GM19240 (cell line): ENCODE data around the gene EPN2.

Experiments used
- DNase-seq: peaks from one replicate; pipeline ENCODE4 v3.0.0; 2011; ENCODE audit warnings: low spot score; ENCODE audit not compliant: insufficient read length

Gene EPN2

DNA sequence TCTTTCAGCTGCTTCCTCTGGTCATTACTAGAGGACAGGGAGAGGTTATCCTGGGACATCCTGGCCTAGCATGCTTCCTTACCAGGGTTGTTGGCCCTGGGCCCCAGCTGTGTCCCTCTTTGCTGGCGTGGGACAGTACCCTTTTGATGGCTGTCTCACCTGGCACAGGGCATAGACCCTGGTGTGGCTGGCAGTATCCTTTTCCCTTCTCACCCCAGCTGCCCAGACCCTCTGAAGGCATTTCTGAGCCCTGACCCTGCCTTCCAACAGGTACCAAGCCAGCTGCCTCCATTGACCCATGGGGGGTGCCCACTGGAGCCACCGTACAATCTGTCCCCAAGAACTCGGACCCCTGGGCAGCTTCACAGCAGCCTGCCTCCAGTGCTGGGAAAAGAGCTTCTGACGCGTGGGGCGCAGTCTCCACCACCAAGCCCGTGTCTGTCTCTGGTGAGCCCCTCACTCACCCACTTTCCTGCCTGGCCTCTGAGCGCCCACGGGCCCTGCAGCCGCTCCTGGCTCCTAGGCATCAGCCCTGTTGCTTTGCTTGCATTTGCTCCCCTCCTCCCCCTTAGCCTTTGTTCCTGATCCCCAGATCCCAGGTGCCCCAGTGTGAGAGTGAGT is 91.4 kb downstream of the EPN2 start:
- no peak for DNase-seq

DNA sequence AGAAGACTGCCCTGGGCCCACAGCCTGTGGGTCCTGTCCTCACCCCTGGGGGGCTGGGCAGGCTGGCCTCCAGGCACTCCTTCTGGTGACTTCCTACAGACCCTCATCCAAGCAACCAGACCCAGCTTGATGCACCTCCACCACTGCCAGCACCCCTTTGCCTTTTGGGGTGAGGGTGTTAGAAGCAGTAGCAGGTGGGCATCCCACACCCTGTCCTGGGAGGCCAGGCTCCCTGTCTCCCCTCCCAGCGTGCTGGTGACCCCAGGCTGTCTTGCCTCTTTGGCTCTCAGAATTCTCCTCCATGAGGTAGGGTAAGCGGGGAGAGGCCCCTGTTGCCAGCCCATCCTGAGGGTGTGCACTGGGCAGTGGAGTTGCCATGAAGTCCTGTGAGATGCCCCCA is 92.0 kb downstream of the EPN2 start:
- DNase-seq: no peak

DNA sequence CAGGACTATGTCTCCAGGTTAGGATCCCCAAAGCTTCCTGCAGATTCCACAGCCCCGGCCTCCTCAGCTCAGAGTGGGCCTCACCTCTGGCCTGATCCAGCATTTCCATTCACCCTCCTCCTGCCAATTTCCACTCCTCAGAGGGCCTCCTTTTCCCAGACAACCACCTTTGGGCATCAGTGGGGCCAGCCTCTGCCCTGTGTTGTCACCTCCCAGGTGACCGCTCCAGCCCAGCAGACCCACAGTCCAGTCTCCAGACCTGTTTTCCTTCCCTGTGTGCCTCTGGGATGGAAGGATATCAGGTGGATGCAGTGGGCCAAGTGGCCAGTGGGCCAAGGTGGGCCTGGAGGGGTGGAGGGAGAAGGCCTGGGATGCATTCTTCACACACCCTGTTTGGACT is 92.7 kb downstream of the EPN2 start:
- DNase-seq: no peak

DNA sequence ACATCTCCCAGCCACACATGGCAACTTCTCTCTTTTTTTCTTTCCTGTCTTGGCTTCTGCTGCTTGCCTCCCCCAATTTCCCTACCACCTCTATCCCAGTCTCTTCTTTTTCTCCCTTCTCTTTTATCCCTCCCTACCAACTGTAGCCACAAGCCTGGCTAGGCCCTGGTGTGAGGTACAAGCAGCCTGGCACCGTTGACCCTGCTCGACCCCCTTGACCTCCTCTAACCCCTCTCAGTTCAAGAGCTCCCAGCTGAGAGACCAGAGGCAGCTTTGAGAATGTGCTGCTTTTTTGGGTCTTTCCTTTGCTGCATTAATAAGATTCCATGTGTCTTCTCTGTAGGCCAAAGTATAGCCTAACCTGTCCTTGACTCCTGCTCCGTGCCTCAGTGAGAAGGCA is 93.1 kb downstream of the EPN2 start:
- DNase-seq: no peak

DNA sequence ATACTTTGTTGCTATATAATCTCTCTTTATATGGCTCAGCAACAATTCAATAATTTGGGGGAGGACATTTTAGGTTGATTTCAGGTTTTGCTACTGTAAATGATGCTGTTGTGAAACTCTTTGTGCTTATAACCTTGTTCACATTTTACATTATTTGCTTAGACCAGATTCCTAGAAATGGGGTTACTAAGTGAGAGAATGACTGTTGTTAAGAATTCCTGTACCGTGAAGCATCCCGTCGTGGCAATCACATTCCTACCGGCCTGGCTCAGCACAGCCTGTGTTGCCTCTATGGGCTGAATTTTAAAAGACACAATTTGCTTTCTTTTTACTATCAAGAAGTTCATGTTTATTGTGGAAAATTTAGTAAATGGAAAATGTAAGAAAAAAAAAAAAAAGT is 94.0 kb downstream of the EPN2 start:
- no peak for DNase-seq

DNA sequence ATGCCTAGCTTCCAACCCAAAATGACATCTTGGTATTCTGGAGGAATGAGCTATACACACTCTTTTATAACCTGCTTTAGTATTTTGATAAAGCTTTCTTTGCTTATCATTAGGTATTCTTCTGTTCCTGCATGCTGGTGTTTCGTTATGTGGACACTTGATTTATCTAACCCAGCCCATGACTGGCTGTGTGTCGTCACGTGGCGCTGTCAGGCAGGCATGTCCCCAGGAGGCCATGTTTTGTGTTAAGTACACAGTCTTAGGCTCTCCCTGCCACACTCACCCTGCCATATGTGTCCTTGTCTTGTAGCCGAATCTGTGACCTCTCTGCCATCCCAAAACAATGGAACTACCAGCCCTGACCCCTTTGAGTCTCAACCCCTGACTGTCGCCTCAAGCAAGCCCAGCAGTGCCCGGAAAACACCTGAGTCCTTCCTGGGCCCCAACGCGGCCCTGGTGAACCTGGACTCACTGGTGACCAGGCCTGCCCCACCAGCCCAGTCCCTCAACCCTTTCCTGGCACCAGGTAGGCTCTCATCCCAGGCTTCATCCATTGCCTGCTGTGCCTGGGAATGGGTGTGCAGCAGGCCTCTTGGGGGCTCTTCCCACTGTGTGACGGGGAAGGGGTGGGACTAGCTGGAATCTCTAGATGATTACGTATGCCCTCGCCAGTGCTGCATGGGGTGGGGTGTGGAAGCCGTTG is 94.5 kb downstream of the EPN2 start:
- no peak for DNase-seq

DNA sequence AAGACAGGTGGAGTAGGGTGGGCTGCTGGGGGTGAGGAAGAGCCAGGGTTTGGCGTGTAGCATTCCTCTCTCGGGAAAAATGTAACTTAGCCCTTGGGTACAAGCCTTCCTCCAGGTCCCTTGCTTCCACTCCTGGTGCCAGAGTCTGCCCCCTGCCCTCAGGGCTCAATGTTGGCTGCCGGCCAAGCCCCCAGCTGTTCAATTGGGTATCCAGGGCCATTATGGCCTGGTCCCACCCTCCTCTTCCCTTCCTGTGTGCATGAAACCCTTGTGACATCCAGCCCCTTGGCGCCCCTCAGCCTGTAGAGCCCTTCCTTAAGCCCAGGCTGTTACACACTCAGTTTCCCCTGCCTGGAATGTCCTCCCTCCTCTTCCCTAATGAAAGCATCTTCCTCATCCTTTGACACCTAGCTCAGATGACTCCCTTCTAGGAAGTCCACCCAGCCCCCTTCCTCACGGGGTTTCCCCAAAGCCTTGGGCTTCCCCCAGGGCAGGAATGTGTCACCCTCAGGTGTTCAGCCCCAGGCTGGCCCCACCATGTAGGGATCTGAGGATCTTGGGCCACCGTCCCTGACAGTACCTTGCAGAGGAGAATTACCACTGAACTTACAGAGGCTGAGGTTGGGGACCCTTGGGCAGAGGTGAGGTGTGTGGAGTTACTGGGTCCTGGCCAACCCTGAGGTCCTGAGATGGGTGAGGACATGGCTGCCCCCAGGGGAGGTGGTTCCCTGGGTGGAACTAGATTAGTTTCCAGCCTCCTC is 95.4 kb downstream of the EPN2 start:
- DNase-seq: no peak

DNA sequence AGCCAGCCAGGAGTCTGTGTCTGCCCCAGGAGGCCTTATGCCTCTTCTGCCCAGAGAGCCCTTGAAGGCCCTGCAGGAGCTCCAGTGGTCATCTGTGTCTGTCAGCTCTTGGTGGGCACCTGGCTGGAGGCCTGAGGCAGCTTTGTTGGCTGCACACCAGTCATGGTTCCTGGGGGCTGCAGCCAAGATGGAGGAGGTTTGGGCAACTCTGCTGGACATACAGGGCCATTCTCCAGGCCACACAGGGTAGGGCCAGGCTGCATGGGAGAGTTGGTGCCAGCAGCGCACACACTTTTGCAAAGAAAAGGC is 95.9 kb downstream of the EPN2 start:
- DNase-seq: no peak

DNA sequence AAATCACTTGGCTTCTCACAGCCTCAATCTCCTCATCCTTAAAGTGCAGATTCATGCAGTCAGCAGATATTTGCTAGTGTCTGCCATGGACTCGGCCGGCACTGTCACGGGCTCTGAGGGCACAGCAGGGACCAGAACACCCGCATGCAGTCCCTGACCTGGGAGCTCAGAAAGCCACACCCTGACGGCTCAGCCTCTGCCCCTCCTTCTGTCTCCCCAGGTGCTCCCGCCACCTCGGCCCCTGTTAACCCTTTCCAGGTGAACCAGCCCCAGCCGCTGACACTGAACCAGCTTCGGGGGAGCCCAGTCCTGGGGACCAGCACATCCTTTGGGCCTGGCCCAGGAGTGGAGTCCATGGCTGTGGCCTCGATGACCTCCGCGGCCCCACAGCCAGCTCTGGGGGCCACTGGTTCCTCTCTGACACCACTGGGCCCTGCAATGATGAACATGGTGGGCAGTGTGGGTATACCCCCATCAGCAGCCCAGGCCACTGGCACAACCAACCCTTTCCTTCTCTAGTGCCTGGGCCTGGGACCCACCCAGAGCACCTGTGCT is 96.6 kb downstream of the EPN2 start:
- no peak for DNase-seq

DNA sequence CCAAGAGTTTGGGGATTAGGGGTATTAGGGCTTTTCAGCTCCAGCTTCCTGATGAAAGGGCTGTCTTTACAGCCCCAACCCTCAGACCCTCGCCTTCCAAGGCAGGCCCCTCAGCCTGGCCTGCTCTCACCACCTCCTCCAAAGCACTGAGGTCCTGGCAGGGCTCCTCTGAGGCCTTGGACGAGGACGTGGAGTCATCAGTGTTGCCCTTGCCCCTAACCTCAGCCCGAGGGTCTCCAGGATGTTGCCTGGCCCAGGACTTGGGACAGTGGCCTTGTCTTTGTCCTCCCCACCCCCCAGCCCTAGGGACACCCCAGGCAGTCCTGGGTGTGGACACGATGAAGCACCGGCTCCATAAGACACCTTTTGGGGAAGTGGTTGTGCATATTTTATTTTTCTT is 97.2 kb downstream of the EPN2 start:
- DNase-seq: no peak

DNA sequence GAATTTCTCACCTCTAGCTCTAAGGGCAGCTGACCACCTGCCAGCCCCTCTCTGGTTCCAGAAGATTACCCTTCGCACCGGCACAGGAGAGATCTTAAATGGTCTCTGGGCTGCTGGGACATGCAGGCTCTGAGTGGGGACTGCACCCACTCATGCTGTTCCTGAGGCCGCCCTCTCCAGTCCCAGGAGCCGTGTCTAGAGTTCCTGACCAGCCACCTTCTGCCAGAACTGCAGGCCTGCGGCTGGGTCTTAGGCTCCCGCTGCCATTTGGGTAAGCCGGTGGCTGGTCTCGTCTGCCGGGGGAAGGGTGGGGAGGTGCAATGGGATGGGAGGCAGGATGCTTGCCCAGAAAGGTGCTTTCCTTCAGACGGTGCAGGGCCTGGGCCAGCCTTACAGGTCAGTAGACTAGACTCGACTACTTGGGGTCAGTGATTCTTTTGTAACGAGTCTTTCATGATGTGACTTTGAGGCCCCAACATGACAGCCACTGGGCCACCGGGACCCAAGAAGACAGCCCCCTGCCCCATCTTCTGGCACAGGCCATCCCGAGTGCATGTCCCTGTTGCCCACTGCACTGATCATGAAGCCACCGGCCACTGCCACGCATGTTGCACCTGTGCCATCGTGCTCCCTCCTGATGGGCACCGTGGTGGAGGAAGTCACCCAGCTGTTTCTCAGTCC is 98.9 kb downstream of the EPN2 start:
- no peak for DNase-seq

DNA sequence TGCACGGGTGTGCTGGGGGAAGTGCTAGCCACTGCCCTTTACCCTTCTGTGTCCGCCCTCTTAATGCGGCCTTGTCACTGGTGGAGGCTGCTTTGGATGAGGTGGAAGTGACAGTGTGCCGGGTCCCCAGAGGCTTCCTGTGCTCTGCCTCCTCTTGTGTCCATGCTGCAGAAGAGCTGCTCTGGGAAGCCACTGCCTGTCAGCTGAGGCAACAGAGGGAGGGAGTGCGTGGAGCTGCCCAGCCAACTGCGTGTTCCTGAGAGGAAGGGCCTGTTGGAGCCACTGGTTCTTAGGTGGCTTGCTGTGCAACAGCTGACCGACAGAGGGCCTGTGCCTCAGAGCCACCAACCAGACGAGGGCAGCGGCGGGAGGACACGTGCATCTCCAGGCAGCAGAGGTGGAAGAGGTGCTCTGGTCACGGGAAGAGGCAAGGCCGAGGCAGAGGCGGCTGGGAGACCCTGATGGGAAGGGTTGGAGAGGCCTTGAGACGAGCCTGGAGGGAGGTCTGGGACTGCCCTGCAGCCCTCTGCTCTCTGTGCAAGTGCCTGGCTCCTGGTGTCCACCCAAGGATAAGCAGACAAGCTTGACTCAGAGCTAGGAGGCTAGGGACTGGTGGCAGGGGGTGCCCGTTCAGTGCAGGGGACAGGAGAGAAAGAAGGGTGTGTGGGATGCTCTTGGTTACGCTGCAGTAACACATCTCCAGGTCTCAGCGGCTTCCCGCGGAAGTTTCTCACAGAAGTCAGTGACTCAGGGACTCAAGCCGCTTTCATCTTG is 100.0 kb downstream of the EPN2 start:
- DNase-seq: no peak

DNA sequence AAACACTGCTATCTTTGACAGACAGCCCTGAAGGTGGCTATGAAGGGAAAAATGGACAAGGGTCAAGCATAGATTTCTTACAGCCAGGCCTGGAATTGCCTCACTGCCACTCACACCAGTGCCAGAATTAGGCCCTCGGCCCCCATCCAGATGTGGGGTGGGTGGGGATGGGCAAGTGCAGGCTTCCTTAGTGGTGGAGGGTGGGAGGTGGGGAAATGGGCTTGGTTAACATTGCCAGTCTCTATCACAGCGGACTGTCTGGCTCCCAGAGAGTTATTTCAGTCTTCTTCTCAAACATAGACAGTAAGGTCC is 100.5 kb downstream of the EPN2 start:
- DNase-seq: no peak

DNA sequence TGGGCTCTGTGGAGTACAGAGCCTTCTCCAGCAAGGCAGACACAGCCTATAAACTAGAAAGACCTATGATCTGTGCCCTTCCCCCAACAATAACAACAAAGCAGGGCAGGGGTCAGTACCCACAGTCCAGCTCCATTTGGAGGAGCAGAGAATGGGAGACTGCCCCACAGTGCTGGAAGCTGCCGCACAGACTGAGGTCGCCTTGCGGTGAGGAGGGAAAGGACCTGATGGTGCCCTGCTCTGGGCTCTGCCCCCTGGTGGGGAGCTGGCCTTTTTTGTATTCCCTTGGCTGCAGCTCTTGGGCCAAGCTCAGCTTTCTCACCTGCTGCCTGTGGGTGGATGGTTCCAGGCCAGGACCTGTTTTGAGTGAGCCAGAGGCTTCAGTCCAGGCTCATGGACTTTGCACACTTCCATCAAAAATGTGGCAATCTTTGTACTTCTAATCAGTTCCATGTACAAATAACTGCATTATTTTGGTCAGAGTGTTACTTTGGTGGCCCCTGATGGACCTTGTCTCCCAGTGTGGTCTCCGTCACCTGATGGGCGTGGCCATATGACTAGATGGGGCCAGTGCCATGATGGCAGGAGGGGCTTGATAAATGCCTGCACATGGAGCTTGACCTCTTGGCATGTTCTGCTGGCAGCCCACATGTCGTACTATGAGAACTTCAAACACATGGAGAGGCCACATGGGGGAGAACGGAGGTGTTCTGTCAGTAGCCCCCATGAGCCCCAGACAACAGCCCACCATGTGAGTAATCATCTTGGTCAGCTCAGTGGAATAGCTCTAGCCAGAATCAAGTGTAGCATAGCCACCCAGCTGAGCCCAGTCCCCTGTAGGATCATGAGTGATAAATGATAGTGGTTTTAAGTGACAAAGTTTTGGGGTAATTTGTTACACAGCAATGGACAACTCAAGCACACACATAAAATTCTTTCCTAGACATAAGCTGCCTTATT is 101.1 kb downstream of the EPN2 start:
- DNase-seq: peak; percentile 90

DNA sequence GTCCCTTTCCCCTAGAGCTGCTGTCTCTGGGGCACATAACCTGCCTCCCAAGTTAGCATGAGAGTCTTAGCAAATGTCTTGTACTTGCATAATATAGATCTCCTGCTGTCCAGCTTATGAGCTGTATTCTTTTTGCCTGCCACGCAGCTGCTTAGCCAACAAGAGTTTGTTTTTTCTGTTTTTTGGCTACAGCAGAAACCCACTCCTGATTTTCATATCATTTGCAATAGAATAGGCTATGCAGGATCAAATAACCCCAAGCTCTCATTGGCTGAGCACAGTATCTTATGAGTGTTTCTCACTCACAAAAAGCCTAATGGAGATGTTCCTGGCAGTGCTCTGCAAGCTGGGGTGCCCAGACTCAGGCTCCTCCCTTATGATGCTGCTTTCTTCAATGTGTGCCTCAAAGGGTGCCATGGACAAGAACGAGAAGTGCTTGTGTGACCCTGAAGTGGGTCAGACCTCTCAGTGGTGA is 102.2 kb downstream of the EPN2 start:
- DNase-seq: no peak

DNA sequence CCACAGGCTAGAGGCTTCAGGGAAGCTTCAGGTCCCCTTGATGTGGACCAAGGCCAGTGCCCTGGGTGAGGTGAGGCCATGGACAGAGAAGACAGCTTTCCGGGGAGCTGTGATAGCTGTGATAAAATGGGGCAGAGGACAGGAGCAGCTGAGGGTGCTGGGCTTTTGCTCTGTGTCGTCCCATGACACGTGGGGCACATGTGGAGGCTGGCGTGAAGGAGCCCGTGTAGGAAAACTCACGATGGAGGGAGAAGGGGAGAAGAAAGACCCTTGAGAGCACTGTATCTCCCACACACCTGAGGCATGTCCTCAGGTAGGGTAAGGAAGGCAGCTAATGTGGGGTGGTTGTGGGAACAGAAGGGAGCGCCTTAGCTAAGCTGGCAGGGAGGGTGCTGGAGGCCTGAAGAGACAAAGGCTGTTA is 104.1 kb downstream of the EPN2 start:
- DNase-seq: no peak

DNA sequence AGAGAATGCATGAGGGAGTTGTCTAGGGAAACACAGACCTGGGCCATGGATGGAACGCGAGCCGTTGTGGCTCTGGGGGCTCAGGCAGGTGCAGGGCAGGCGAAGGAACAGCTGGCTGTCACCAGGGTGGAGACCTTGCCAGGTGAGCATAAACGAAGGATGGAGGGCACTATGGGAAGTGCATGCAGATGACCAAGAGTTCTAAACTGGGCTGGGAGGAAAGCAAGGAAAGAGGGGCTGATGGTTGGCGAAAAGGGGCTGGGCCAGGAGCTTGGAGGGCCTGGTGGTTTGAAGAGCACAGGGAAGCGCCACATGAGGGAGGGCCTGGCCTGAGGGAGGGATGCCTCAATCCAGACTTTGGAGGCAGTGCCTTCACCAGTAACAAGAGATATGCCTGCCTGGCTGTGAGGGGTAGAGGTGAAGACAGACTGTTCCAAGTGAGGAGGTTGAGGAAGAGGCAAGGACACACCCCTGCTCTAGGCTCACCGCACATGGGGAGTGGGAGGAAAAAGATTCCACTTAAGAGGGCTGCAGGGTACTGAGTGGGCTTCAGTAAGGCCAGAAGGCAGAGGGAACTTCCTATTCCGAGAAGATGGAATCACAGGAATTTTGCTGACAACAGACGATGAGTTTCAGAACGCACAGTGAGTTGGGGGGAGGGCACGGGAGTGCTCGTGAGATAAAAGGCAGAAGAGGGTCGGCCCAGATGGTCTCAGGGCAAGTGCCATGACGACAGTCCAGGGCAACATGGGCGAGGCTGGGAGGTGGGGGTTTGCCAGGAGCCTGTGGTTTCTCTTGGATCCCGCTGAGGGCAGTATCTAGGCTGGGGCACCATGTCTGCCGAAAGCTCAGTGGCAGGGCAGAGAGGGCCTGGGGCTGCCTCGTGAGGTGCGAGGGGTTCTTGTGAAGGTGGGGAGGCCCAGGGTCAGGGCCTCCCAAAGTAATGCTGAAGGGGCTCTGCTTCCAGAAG is 104.8 kb downstream of the EPN2 start:
- DNase-seq: no peak

DNA sequence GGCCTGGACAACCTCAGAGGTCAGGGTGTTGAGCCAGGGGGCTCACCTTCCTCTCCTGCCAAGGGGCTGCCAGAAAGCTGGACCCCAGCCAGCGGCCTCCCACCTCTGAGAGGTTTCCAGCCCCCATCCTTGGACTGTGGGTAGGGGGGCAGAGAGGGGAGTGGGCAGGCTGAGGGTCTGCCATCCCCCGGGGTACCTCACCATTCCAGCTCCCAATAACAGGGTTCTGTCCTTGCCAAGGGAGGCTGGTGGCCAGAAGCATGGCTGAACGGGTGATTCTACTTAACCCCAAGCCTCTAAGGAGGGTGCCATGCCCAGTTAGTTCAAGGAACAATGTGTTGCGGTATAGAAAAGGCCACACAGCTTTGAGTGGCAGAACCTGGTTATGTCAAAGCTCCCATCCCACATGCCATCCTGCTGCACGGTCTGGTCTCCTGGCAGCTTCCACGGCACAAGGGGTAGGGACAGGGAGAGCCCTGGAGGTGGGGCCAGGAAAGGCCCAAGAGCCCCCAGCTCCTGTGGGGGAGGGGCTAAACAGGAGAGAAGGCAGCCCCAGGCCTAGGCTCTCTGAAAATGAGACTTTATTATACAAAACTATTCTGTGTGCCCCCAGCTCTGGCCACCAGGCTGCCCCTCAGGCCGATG is 105.6 kb downstream of the EPN2 start:
- no peak for DNase-seq

DNA sequence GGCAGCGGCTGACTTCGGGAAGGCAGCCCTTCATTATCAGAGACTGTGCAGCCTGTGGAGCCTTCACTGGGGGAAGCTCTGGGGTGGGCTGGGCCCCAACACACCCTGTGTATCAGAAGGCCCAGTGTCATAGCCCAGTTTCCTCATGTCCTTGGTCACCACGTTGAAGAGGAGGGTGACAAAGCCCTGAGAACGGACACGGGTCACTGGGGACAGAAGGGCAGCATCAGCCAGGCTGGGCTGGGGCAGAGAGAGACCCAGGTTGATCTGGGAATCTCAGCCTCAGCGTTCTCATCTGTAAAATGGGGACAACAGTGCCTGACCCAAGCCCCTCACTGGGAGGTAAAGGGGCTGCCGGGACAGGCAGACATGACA is 106.1 kb downstream of the EPN2 start:
- DNase-seq: no peak
